ENCODE results near the gene CHRNB1.

CHRNB1 gene

GRCh38 chr17:7438656-7439460, 6.0 kb upstream of the CHRNB1 start:
- no peak for DNase-seq (ENCODE audit: low read depth)

GRCh38 chr17:7439462-7440112, 5.3 kb upstream of the CHRNB1 start, which contains the start of gene FGF11:
Gene FGF11 (plus strand): TSS chr17:7439512. CDS start chr17:7439621, 109 bp downstream.
- DNase-seq (ENCODE audit: low read depth): no peak

DNA sequence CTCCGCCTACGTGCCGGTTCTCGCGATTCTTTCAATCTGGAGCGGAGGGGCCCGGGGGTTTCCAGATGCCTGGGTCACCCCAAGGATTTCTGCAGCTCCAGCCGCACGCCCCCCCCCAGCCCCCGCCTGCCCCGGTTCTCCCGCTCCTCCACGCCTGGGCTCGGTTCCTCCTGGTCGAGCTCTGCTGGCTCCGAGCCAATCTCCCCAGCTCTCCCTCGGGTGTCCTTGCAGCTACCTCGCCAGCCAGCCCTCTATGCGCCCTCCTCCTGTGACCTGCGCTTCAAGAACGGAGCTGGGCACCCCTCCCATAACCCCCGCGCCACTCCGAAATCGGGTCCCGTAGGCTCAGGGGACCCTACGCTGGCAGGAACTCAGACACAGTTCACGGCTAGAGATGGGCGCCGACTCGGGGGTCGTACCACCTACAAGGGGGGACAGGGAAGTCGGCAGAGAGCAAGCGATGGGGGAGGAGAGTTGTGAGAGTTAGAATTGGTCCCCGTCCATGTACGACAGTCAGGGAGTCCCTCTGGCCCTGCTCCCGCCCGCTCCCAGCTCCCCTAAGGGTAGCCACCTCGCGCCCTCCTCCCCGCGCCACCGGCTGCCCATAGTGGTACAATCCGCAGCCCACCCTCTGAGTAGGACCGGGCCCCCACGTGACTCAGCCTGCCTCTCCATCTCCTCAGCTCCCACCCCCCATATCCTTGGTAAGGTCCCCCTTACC, 4.6 kb upstream of the CHRNB1 start:
- DNase-seq (ENCODE audit: low read depth): no peak

- no peak for DNase-seq (ENCODE audit: low read depth)
These were observed 4.0 kb upstream of the CHRNB1 start for GRCh38 chr17:7440834-7441195.

GRCh38 chr17:7441266-7441665, 3.6 kb upstream of the CHRNB1 start:
- DNase-seq (ENCODE audit: low read depth): no peak

GRCh38 chr17:7442142-7442541, 2.7 kb upstream of the CHRNB1 start:
- no peak for DNase-seq (ENCODE audit: low read depth)

DNA sequence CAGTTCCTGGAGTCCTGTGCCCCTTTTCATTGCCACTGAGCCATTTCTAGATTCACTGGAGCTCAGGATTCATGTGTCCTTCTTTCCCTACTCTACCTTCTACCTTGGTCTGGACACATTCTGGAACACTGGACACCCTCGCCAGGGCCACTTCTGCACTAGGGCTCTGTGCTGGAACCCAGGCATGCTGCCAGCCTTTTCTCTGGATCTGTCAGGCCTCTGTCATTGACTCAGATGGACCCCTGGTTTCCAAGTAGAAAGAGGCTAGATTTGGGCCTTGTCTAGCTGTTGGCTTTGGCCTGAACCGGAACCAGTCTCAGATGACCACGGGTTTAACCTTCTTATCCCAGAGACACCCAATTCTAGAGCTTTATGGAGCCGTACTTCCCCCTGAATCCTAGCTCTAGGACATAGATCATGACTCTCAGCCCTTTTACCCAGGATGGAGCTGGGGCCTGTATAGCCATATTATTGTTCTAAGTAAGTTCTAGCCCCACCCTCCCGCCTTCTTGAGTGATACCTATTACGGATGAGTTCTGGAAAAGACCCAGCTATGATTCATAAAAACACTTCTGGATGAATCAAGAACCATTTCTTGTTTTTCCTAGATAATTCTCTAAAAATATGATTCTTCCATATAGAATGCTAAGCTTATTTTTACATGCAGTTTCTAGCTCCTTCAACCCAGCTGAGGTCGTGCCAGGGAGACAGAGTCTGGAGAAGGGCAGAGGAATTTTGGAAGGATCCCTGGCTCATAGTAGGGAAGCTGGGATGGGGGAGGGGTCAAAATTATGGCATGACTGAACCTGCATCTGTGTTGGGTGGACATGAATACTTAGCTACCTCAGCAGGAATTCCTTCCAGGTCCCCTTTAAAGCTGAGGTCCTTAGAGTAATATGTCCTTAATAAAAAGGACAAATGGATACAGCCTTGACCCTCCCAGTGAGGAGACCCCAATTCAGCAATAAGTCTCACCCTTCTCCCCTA, 1.1 kb upstream of the CHRNB1 start:
- no peak for DNase-seq (ENCODE audit: low read depth)

GRCh38 chr17:7445619-7445968, 733 bp downstream of the CHRNB1 start:
- no peak for DNase-seq (ENCODE audit: low read depth)

DNA sequence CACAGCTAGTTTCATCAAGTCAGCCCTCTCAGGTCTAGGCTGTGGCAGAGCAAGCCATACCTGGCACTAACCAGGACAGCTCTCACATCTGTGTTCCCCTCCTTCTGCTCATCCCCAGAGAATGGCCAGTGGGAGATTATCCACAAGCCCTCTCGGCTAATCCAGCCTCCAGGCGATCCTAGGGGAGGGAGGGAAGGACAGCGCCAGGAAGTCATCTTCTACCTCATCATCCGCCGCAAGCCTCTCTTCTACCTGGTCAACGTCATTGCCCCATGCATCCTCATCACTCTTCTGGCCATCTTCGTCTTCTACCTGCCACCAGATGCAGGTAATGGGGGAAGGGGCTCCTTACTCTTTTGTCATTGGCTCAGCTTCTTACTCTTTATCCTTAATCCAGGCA, 3.6 kb downstream of the CHRNB1 start:
- no peak for DNase-seq (ENCODE audit: low read depth)

GRCh38 chr17:7459961-7460545, 15.2 kb downstream of the CHRNB1 start:
- DNase-seq (ENCODE audit: low read depth): no peak

- DNase-seq (ENCODE audit: low read depth): no peak
These were observed 16.2 kb downstream of the CHRNB1 start for GRCh38 chr17:7460850-7461660.

GRCh38 chr17:7462474-7463371, 17.9 kb downstream of the CHRNB1 start:
- DNase-seq (ENCODE audit: low read depth): no peak

DNA sequence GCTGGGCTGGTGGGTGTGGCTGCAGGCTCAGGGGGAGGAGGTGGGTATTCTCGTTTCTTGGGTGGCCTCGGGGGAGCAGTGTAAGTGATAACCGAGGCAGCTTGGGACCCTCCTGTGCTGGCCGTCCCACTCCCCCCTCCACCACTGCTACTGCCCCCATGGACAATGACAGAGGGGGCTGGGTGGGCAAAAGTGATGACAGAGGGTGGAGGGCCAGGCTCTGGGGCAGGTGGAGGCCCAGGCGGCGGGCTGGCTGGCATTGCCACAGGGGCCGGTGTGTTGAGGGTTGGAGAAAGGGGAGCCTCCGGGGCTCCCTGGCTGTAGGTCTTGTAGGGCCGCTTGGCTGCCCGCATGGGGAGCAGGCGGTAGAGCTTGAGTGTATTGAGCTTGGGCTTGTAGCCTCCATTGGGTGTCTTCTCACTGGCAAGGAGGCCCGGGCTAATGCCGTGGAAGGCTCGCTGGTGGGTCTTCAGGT, 18.5 kb downstream of the CHRNB1 start:
- DNase-seq (ENCODE audit: low read depth): no peak

DNA sequence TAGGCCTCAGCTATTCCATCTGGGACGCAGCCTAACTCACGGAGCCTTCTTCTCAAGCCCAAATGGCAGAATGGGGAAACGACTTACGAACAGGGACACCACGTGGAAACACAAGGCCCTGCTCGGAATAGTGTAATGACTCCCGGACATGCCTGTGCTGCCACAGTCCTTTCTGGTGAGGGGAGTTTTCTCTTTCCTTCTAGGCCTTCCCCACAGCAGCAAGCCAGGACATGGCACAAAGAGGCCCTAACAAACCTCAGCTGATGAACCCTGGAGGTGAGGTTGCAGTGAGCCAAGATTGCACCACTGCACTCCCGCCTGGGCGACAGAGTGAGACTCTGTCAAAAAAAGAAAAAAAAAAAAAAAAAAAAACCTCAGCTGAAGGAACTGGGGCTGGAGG, 19.2 kb downstream of the CHRNB1 start:
- no peak for DNase-seq (ENCODE audit: low read depth)

DNA sequence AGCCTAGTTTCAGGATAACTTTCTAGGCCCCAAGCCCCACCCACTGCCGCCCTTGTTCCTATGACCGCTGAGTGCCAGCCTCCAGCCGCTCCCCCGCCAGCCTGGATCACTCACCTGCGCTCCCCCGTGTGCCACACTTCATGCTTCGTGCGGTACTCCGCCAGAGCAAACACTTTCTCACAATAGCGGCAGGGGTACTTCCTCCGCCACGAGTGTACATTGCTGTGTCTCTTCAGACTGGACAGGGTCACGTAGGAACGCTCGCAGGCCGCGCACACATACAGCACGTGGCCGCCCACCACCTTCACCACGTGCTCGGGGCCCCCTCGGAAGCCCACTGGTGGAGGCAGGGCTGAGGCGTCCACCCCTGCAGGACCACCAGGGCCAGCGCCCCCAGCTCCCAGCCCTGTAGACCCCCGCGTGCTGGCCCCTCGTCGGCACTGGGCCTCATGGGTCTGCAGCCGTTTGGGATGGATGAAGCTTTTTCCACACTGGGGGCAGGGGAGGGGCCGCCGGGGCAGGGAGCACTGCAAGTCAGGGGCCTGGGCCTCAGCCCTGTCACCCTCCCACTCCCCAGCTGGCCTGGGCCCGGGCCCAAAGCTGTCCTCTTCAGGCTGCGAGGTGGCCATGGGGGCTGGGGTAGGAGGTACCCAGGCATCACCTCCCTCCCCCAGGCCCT, 20.9 kb downstream of the CHRNB1 start:
- no peak for DNase-seq (ENCODE audit: low read depth)

- DNase-seq (ENCODE audit: low read depth): no peak
These were observed 21.4 kb downstream of the CHRNB1 start for GRCh38 chr17:7466318-7466638.

GRCh38 chr17:7466639-7467341, 21.9 kb downstream of the CHRNB1 start:
- no peak for DNase-seq (ENCODE audit: low read depth)

GRCh38 chr17:7467498-7467897, 22.6 kb downstream of the CHRNB1 start:
- DNase-seq (ENCODE audit: low read depth): no peak

Measured in stimulated activated CD8-positive, alpha-beta memory T cell treated with anti-CD3 and anti-CD28 coated beads, Interleukin-15, amount 100 ng/mL, for 1 hour (primary cell).